SJCRH30 (cell line): Measurements from ENCODE around the gene RIF1. TPM values are rescaled to one million over a fixed set of nuclear protein-coding genes. Genes with fewer than 3 reads are reported as not detected.

ENCODE experiments used
- DNase-seq, 2 experiments: peaks; one replicate each; pipeline ENCODE4 v3.0.0-alpha.2; 2015 to 2020
- H3K27ac ChIP-seq: fragments of 250-450 bp; sonication (Bioruptor Pico); 2 replicates; pipeline ENCODE4 v1.5.1; 2020; ENCODE audit warnings: mild to moderate bottlenecking, moderate library complexity
- H3K27me3 ChIP-seq: fragments of 250-450 bp; sonication (Bioruptor Pico); 2 replicates; pipeline ENCODE4 v1.5.1; 2020; ENCODE audit warnings: mild to moderate bottlenecking, moderate library complexity
- H3K36me3 ChIP-seq: fragments of 250-450 bp; sonication (Bioruptor Pico); 2 replicates; pipeline ENCODE4 v1.5.1; 2020; ENCODE audit warnings: mild to moderate bottlenecking, moderate library complexity
- H3K4me1 ChIP-seq: fragments of 250-450 bp; sonication (Bioruptor Pico); 2 replicates; pipeline ENCODE4 v1.5.1; 2020; ENCODE audit warnings: mild to moderate bottlenecking, moderate library complexity
- H3K4me3 ChIP-seq: fragments of 250-450 bp; sonication (Bioruptor Pico); 2 replicates; pipeline ENCODE4 v1.5.1; 2020; ENCODE audit warnings: mild to moderate bottlenecking, moderate library complexity
- H3K9me3 ChIP-seq: fragments of 250-450 bp; sonication (Bioruptor Pico); replicated peaks from 2 replicates; pipeline ENCODE4 v1.5.1; 2020; ENCODE audit warnings: mild to moderate bottlenecking, moderate library complexity
- total RNA-seq: library from RNA; depleted of rRNA; stranded (reverse); fragments of >200 nt; shearing (Covaris generic); gene quantifications from 2 replicates; pipeline ENCODE4 v1.2.3, GENCODE V29; 2014; rRNA removed

Gene RIF1
- total RNA-seq, 1 experiment from 2014 or later, result 73.1 TPM

- DNase-seq, result no peak
- H3K36me3 ChIP-seq, result peaks cover 41% of the 10 kb centered on the region
Measured at GRCh38 chr2:151523850-151524249, 114.1 kb downstream of the RIF1 start.

GRCh38 chr2:151525821-151526373, 116.2 kb downstream of the RIF1 start:
- Histone ChIP-seq H3K27me3 (no peaks in the 10 kb centered on the region), H3K4me1 (no peaks in the 10 kb centered on the region), H3K4me3 (no peak overlapping the region), H3K36me3 (peaks cover 41% of the 10 kb centered on the region), H3K27ac (no peak overlapping the region), H3K9me3 (no peaks in the 10 kb centered on the region)
- no peak for DNase-seq

More at GRCh38 chr2:151523850-151524249, 114.1 kb downstream of the RIF1 start:
- Histone ChIP-seq H3K4me1 (no peaks in the 10 kb centered on the region), H3K4me3 (no peak overlapping the region), H3K9me3 (no peaks in the 10 kb centered on the region), H3K27me3 (no peaks in the 10 kb centered on the region), H3K27ac (no peak overlapping the region)

- peaks cover 41% of the 10 kb centered on the region for H3K36me3 ChIP-seq
- no peaks in the 10 kb centered on the region for H3K4me1 ChIP-seq
- H3K27me3 ChIP-seq, result no peaks in the 10 kb centered on the region
- H3K9me3 ChIP-seq, result no peaks in the 10 kb centered on the region
- no peak overlapping the region for H3K4me3 ChIP-seq
- H3K27ac ChIP-seq, result no peak overlapping the region
- no peak for DNase-seq
Measured at GRCh38 chr2:151526572-151527090, 116.9 kb downstream of the RIF1 start.

Other genes starting within 250 kb of the RIF1 start
- 1.2 and 1.3 TPM in 2 replicates for gene RBM43, start 148.0 kb upstream of the RIF1 start, total RNA-seq
- 0.06 TPM in 1 of 2 replicates, not detected in the other for gene NMI, start 120.2 kb upstream of the RIF1 start, total RNA-seq
- gene TNFAIP6, start 52.3 kb upstream of the RIF1 start, total RNA-seq, result 0.08 and 0.18 TPM in 2 replicates